Measurements from ENCODE around the gene KLHL29.

Gene KLHL29

GRCh38 chr2:23493846-23494245, 108.9 kb downstream of the KLHL29 start:
- no peak for DNase-seq (ENCODE audit: low spot score)

- no peak for DNase-seq (ENCODE audit: low spot score)
Observed at GRCh38 chr2:23494286-23494685, 109.3 kb downstream of the KLHL29 start.

- no peak for DNase-seq (ENCODE audit: low spot score)
Observed at GRCh38 chr2:23495661-23496114, 110.7 kb downstream of the KLHL29 start.

GRCh38 chr2:23496456-23496855, 111.5 kb downstream of the KLHL29 start:
- DNase-seq (ENCODE audit: low spot score) = no peak

- DNase-seq (ENCODE audit: low spot score) = no peak
Observed at GRCh38 chr2:23497063-23497462, 112.1 kb downstream of the KLHL29 start.

GRCh38 chr2:23497536-23497935, 112.6 kb downstream of the KLHL29 start:
- no peak for DNase-seq (ENCODE audit: low spot score)

GRCh38 chr2:23498943-23499342, 114.0 kb downstream of the KLHL29 start:
- DNase-seq (ENCODE audit: low spot score) = no peak

- DNase-seq (ENCODE audit: low spot score) = no peak
Observed at GRCh38 chr2:23499439-23499838, 114.5 kb downstream of the KLHL29 start.

GRCh38 chr2:23500836-23501235, 115.9 kb downstream of the KLHL29 start:
- DNase-seq (ENCODE audit: low spot score) = no peak

- DNase-seq (ENCODE audit: low spot score) = no peak
Observed at GRCh38 chr2:23502096-23502495, 117.1 kb downstream of the KLHL29 start.

GRCh38 chr2:23503097-23503496, 118.1 kb downstream of the KLHL29 start:
- no peak for DNase-seq (ENCODE audit: low spot score)

- DNase-seq (ENCODE audit: low spot score) = no peak
Observed at GRCh38 chr2:23503682-23504081, 118.7 kb downstream of the KLHL29 start.

- no peak for DNase-seq (ENCODE audit: low spot score)
Observed at GRCh38 chr2:23504591-23504990, 119.6 kb downstream of the KLHL29 start.

- no peak for DNase-seq (ENCODE audit: low spot score)
Observed at GRCh38 chr2:23505218-23505983, 120.4 kb downstream of the KLHL29 start.

GRCh38 chr2:23505984-23506380, 121.0 kb downstream of the KLHL29 start:
- no peak for DNase-seq (ENCODE audit: low spot score)

- no peak for DNase-seq (ENCODE audit: low spot score)
Observed at GRCh38 chr2:23506531-23507266, 121.7 kb downstream of the KLHL29 start.

GRCh38 chr2:23507267-23508065, 122.5 kb downstream of the KLHL29 start:
- no peak for DNase-seq (ENCODE audit: low spot score)

- no peak for DNase-seq (ENCODE audit: low spot score)
Observed at GRCh38 chr2:23508066-23508390, 123.0 kb downstream of the KLHL29 start.

- DNase-seq (ENCODE audit: low spot score) = no peak
Observed at GRCh38 chr2:23509103-23509502, 124.1 kb downstream of the KLHL29 start.

- no peak for DNase-seq (ENCODE audit: low spot score)
Observed at GRCh38 chr2:23509596-23510292, 124.8 kb downstream of the KLHL29 start.

GRCh38 chr2:23510471-23510870, 125.5 kb downstream of the KLHL29 start:
- no peak for DNase-seq (ENCODE audit: low spot score)

- DNase-seq (ENCODE audit: low spot score) = no peak
Observed at GRCh38 chr2:23512778-23513177, 127.8 kb downstream of the KLHL29 start.
